Activated T-helper 1 cell treated with anti-CD3 and anti-CD28 coated beads, Interleukin-2, amount 50 U/mL, for 16 hours (primary cell): ENCODE results near the gene MEF2B.
"Not testable (repeated sequence)": the region's sequence is repeated elsewhere in the genome, so short reads cannot be mapped to it uniquely, and the experiment has no call there.

ENCODE experiments used
- DNase-seq, 2 donors: peaks; one replicate each; pipeline ENCODE4 v3.0.0-alpha.2; 2020; ENCODE audit warnings: low read depth in 1 of 2, low spot score in 1 of 2

MEF2B gene

DNA sequence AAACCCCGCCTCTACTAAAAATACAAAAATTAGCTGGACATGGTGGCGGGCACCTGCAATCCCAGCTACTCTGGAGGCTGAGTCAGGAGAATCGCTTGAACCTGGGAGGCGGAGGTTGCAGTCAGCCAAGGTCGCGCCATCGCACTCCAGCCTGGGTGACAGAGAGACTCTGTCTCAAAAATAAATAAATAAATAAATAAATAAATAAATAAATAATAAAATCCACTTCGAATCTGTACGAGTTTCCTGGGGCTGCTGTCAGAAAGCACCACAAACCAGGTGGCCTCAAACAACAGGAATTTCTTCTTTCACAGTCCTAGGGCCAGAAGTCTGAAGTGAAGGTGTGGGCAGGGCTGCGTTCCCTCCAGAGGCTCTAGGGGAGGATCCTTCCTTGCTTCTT, 67.5 kb downstream of the MEF2B start:
- DNase-seq, result not testable (repeated sequence)

DNA sequence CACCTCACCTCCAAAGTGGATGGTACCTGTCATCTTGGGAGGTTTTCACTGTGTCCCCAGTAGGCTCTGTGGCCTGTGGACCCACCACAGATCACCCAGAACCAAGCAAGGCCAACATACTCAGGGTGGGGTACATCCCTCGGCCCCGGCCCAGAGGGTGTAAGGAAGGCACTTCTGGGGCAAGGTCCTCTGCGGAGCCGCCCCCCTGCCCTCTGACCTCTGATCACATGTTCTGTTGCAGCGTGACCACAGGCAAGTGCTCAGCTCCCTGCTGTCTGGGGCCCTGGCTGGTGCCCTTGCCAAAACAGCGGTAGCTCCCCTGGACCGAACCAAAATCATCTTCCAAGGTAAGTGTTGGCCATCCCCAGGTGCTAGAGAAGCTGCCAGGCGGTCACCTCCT, 68.5 kb downstream of the MEF2B start:
- no peak for DNase-seq

GRCh38 chr19:19098703-19099632, 71.1 kb downstream of the MEF2B start:
- no peak for DNase-seq

DNA sequence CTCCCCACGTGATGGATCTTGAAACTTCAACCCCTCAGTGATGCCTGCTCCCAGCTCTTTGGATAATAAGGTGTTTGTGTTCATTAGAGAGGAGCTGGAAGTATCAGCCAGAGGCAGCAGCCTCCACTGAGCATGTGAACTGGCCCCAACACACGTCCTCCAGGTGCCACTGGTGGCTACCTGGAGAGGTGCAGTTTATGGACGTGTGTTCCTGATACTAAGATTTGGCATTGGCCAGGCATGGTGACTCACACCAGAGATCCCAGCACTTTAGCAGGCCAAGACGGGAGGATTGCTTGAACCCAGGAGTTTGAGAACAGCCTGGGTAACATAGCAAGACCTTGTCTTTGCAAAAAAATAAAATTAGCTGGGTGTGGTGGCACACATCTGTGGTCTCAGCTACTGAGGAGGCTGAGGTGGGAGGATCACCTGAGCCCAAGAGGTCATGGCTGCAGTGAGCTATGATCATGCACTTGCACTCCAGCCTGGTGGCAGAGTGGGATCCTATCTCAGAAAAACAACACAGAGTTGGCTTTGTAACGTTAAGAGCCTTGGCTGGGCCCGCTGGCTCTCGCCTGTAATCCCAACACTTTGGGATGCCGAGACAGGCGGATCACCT, 71.9 kb downstream of the MEF2B start:
- DNase-seq, result no peak

- no peak for DNase-seq
Measured at GRCh38 chr19:19096641-19097627, 73.1 kb downstream of the MEF2B start.

DNA sequence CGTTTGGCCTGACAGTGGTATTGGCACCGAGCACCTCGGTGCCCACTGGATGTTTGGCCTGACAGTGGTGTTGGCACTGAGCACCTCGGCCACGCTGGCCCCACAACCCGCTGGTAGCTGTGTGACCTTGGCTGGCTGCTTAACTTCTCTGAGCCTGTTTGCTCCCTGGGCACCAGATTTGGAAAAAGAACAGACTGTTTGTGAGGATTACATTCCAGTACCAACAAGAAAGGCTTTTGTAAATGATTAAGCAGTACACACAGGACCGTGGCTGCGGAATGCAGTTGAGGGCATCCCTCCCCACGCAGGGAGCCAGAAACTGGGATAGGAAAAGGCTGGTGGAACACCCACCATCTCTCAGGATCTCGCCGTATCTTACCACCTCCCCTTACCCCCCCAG, 74.4 kb downstream of the MEF2B start:
- DNase-seq, result no peak
